NB4 (cell line): Measurements from ENCODE around the gene C3.
A peak's percentile ranks its signal among the peaks of the same experiment; 100 is the strongest.

Experiments used
- DNase-seq: peaks from one replicate; pipeline ENCODE4 v3.0.0; 2010; ENCODE audit warnings: low read depth
- H3K4me3 ChIP-seq: one replicate; pipeline ENCODE4 v1.5.1; 2011; ENCODE audit warnings: mild to moderate bottlenecking, low read depth, low read length, moderate library complexity
- CTCF ChIP-seq: IDR thresholded peaks from one replicate; pipeline ENCODE4 v1.5.1; 2012; ENCODE audit warnings: low read depth, low read length
- MAX ChIP-seq: IDR thresholded peaks from 2 replicates; pipeline ENCODE4 v1.6.1; 2011; ENCODE audit warnings: low read depth, low read length
- MYC ChIP-seq: IDR thresholded peaks from 2 replicates; pipeline ENCODE4 v1.6.1; 2011; ENCODE audit warnings: low read depth, low read length
- POLR2A ChIP-seq: IDR thresholded peaks from 2 replicates; pipeline ENCODE4 v1.6.1; 2011; ENCODE audit warnings: mild to moderate bottlenecking; ENCODE audit not compliant: insufficient read length; ENCODE audit errors: extremely low read depth

C3 gene

GRCh38 chr19:6720369-6721137 lies at the start of gene C3:
C3 (minus strand) TSS chr19:6720650; CDS start chr19:6720589, 61 bp downstream.
- DNase-seq, result peak; percentile 74
- TF ChIP-seq POLR2A (no peak), CTCF (no peak), MAX (no peak), MYC (no peak)
- no peak within 1 kb of the TSS for H3K4me3 ChIP-seq

DNA sequence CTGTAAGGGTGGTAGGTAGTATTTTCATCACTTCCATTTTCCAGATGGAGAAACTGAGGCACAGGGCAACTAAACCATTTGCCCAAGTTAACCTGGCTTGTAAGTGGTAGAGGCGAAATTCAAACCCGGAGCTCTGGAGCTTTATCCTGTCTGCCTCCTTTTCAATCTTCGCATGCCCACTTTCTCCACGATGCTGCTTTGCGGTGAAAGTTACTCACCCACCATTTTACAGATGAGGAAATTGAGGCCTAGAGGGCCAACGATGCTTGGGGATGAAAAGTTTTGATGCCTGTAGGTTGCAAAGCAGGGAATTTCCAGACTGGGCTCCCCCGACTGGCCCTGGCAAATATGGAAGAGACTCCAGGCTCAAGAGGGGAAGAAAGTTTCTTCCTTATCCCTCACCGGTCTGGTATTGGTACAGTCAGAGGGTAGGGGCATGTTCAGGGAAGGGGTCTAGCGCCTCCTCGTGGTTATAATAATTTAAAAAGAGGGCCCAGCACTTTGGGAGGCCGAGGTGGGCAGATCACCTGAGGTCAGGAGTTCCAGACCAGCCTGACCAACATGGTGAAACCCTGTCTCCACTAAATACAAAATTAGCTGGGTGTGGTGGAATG lies 48.7 kb upstream of the C3 start:
- H3K4me3 ChIP-seq, result no peak overlapping the region
- no peak for TF ChIP-seq MAX
- no peak for TF ChIP-seq MYC
- peak; percentile 1 for TF ChIP-seq CTCF
- TF ChIP-seq POLR2A, result no peak
- peak; percentile 29 for DNase-seq

DNA sequence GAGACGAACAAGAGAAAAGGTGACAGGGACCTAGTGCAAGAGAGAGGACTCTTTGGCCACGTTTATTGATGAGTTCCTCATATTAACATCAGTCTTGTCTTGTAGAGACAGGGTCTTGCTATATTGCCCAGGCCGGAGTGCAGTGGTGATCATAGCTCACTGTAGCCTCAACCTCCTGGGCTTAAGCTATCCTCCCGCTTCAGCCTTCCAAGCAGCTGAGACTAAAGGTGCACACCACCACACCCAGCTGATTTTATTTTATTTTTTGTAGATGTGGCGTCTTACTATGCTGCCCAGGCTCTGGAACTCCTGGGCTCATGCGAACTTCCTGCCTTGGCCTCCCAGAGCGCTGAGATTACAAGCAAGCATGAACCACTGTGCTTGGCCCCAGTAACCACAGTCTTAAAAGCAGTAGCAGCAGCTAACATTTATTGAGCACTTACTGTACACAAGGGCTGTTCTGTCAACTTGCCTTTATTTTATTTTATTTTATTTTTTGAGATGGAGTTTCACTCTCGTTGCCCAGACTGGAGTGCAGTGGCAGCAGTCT lies 47.9 kb upstream of the C3 start:
- no peak for DNase-seq
- no peak overlapping the region for H3K4me3 ChIP-seq
- TF ChIP-seq MAX, result no peak
- TF ChIP-seq POLR2A, result no peak
- no peak for TF ChIP-seq MYC
- TF ChIP-seq CTCF, result no peak

- DNase-seq, result peak; percentile 86
- TF ChIP-seq MYC (0 out of 2 replicates have a peak, but pooled peaks have one; percentile 19), MAX (peak; percentile 47; the same call in 1 of the 2 replicates), POLR2A (no peak)
- H3K4me3 ChIP-seq, result no peak within 1 kb of the TSS
Measured at GRCh38 chr19:6767357-6768235, 47.1 kb upstream of the C3 start, which contains the start of gene SH2D3A. SH2D3A (minus strand) TSS chr19:6767435; CDS start chr19:6763748, 3,687 bp downstream.

DNA sequence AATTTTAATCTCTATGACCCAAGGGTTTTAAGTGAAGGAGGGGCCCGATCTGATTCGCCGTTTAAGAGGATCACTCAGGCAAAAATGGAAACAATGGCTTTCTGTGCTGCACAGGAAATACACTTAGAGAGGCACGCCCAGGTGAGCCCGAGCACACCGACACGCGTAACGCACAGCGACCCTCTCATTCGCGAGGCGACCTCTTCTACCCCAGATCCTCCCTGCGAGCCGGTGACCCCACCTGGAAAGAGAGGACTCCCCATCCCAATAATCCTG lies 46.6 kb upstream of the C3 start:
- no peak for DNase-seq
- no peak for TF ChIP-seq POLR2A
- no peak for TF ChIP-seq CTCF
- no peak for TF ChIP-seq MYC
- TF ChIP-seq MAX, result no peak
- no peak overlapping the region for H3K4me3 ChIP-seq
